Heart right ventricle (tissue), 16 donors: ENCODE data around the gene TMEM53. TPM values are rescaled to one million over a fixed set of nuclear protein-coding genes. Genes with fewer than 3 reads are reported as not detected.

ENCODE experiments used
- ATAC-seq, 8 donors: fragments of 200-7000 bp; cut with Tn5 transposase; one replicate each; pipeline ENCODE4 v1.9.1; 2020; ENCODE audit warnings: mild to moderate bottlenecking in 8 of 8, moderate library complexity in 8 of 8, moderate number of reproducible peaks in 1 of 8
- DNase-seq, 2 donors: peaks; one replicate each; pipeline ENCODE4 v3.0.0-alpha.2; 2020
- H3K27ac ChIP-seq, 10 donors: fragments of 200-600 bp; sonication (generic) in 2 of 10; one replicate each; pipeline versions ENCODE4 v1.5.0 to v1.8.0; 2020 to 2022; ENCODE audit warnings: mild to moderate bottlenecking in 3 of 10
- H3K27me3 ChIP-seq, 7 donors: fragments of 200-600 bp; one replicate each; pipeline ENCODE4 v1.8.0; 2021 to 2022; ENCODE audit warnings: mild to moderate bottlenecking in 2 of 7
- H3K36me3 ChIP-seq, 9 donors: fragments of 200-600 bp; sonication (generic) in 1 of 9; one replicate each; pipeline versions ENCODE4 v1.5.0 to v1.8.0; 2020 to 2022; ENCODE audit warnings: mild to moderate bottlenecking in 2 of 9
- H3K4me1 ChIP-seq, 9 donors: fragments of 200-600 bp; sonication (generic) in 1 of 9; one replicate each; pipeline versions ENCODE4 v1.5.0 to v1.8.0; 2020 to 2022; ENCODE audit warnings: mild to moderate bottlenecking in 4 of 9
- H3K4me3 ChIP-seq, 10 donors: fragments of 200-600 bp; sonication (generic) in 2 of 10; one replicate each; pipeline versions ENCODE4 v1.5.0 to v1.8.0; 2020 to 2022; ENCODE audit warnings: mild to moderate bottlenecking in 7 of 10, moderate library complexity in 2 of 10
- H3K9me3 ChIP-seq, 11 donors: fragments of 200-600 bp in 10 of 11; sonication (generic) in 2 of 11; one replicate each; pipeline versions ENCODE4 v1.5.0 to v1.8.0; 2013 to 2022; ENCODE audit warnings: mild to moderate bottlenecking in 2 of 11, control low read depth in 1 of 11, moderate library complexity in 1 of 11
- WGBS, 2 donors: extraction: QIAGEN DNeasy Blood & Tissue Kit; methylation state at CpG; one replicate each; pipeline ENCODE4 v1.1.7; 2013; ENCODE audit warnings: inconsistent platforms in 1 of 2; 5-methylcytosine and 5-hydroxymethylcytosine counted together
- intact Hi-C, 10 donors: fragments of 100-400 bp; cut with DNase I; formaldehyde crosslinking; loops; one replicate each; pipeline versions ENCODE4 v1.11.1 to v1.14.2; 2022
- polyA plus RNA-seq, 2 donors: library from polyadenylated mRNA; stranded (reverse); fragments of 200-250 nt; gene quantifications; one replicate each; pipeline ENCODE4 v1.2.3, GENCODE V29; 2013
- total RNA-seq, 10 donors: library from RNA; stranded (reverse); fragmentation: NEBNext Ultra II Directional in 3 of 10; extraction: Animal tissue kit (Norgen Biotek cat#: 25700) in 3 of 10; gene quantifications; one replicate each; pipeline versions ENCODE4 v1.2.1 to v1.2.4, GENCODE V29; 2021 to 2023
- TF ChIP-seq, protein P1 (sequence below), 9 donors: fragments of 200-600 bp; sonication (generic) in 2 of 9; IDR thresholded peaks; one replicate each; pipeline versions ENCODE4 v1.5.0 to v1.8.0; 2021 to 2022; ENCODE audit warnings: antibody characterized with exemption in 9 of 9, mild to moderate bottlenecking in 5 of 9, moderate library complexity in 1 of 9
- donor health status: Arrhythmogenic right ventricular cardiomyopathy.
- donor health status: ischemic (EF 13 %, LVEDD 7.1; RV severe dilation, severe dysfunction).
- donor health status: healthy with polysubstance abuse.
- donor health status: DM: no; HTN: yes; CAD: no.
- donor health status: DM: no; HTN: no; CAD: no.
- donor health status: ischemic (EF 25% LVEDD 6.9; RV normal size, moderate dysfunction).
- donor health status: ischemic (EF 25% LVEDD 5.7; RV mildly dilated, moderate dysfunction).
- donor health status: healthy.
- donor health status: DM: yes; HTN: yes; CAD: no.
- donor health status: Ischemic cardiomyopathy.
- donor health status: ischemic (EF 35%, LVEDD 5.7; RV mildly dilated, moderate dysfunction).
- donor health status: nonischemic (EF 11% LVEDD 7.7; RV severe dilation, severe dysfunction).
- donor health status: DM: yes; HTN: yes; CAD: no.
- donor health status: PGD.
- donor health status: ischemic (EF 29% LVEDD 5.4; RV normal size, mild dysfunction).
- donor health status: nonischemic (EF 23%, LVEDD 6.1; RV moderate dilation, normal function).

TMEM53 gene
- total and polyA plus RNA-seq, 12 donors = 6.6 to 21.0 (median 12.2) TPM

DNA sequence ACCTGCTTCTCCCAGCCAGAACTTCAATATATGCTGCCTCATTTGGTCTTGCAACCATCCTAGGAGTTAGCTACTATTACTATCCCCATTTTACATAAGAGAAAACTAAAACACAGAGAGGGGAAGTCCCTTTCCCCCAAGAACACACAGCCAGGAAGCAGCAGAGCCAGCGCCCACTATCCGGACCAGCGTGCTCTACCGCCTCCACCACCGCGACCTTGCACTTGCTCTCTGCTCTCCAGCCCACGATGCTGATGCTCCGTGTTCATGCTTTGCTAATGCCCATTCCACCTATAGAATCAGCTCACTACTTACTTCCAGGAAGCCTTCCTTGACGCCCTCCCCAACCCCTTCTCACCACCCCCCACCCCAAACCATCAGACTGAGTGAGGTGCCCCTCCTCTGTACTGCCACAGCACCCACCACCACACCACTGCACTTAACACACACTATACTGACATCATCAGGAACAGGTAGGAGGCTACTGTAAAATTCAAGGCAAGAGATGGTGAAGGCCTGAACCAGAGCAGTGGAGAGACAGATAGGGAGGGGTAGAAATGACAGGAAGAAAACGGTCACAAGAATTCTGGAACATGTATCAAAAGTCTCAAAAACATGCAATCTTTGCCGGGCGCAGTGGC is 9.4 kb downstream of the TMEM53 start:
- H3K4me1 ChIP-seq = peaks cover 0 to 9% (median 2%) of the 10 kb centered on the region in 9 donors
- 78 to 85% methylated on average over 12 of the region's 12 CpGs for WGBS, 2 donors
- DNase-seq (no peak), ATAC-seq (no peak)
- H3K27ac ChIP-seq = no peak overlapping the region
- peaks cover 0 to 6% (median 0%) of the 10 kb centered on the region in 9 donors for H3K36me3 ChIP-seq
- H3K9me3 ChIP-seq = no peaks in the 10 kb centered on the region
- intact Hi-C loops = no loop called here
- TF ChIP-seq, protein P1, sequence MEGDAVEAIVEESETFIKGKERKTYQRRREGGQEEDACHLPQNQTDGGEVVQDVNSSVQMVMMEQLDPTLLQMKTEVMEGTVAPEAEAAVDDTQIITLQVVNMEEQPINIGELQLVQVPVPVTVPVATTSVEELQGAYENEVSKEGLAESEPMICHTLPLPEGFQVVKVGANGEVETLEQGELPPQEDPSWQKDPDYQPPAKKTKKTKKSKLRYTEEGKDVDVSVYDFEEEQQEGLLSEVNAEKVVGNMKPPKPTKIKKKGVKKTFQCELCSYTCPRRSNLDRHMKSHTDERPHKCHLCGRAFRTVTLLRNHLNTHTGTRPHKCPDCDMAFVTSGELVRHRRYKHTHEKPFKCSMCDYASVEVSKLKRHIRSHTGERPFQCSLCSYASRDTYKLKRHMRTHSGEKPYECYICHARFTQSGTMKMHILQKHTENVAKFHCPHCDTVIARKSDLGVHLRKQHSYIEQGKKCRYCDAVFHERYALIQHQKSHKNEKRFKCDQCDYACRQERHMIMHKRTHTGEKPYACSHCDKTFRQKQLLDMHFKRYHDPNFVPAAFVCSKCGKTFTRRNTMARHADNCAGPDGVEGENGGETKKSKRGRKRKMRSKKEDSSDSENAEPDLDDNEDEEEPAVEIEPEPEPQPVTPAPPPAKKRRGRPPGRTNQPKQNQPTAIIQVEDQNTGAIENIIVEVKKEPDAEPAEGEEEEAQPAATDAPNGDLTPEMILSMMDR (IDR thresholded peaks at IDR 0.05) = no peak
- H3K4me3 ChIP-seq = no peak overlapping the region
- no peaks in the 10 kb centered on the region for H3K27me3 ChIP-seq

GRCh38 chr1:44663417-44663816 is 10.9 kb downstream of the TMEM53 start:
- Histone ChIP-seq H3K4me3 (no peak overlapping the region), H3K27me3 (no peaks in the 10 kb centered on the region), H3K4me1 (peaks cover 0 to 12% (median 5%) of the 10 kb centered on the region in 9 donors), H3K9me3 (no peaks in the 10 kb centered on the region), H3K36me3 (no peaks in the 10 kb centered on the region), H3K27ac (no peak overlapping the region)
- TF ChIP-seq, protein P1 (IDR thresholded peaks at IDR 0.05) = no peak
- WGBS, 2 donors = 93 to 95% methylated on average over 5 of the region's 5 CpGs
- intact Hi-C loops = no loop called here
- ATAC-seq (no peak), DNase-seq (no peak)

GRCh38 chr1:44662683-44663030 is 11.6 kb downstream of the TMEM53 start:
- H3K4me1 ChIP-seq = peaks cover 0 to 12% (median 5%) of the 10 kb centered on the region in 9 donors
- ATAC-seq (no peak), DNase-seq (no peak)
- WGBS, 2 donors = 82 to 83% methylated on average over 5 of the region's 5 CpGs
- intact Hi-C loops = no loop called here
- no peaks in the 10 kb centered on the region for H3K36me3 ChIP-seq
- H3K9me3 ChIP-seq = no peaks in the 10 kb centered on the region
- H3K4me3 ChIP-seq = no peak overlapping the region
- TF ChIP-seq, protein P1 (IDR thresholded peaks at IDR 0.05) = no peak
- H3K27me3 ChIP-seq = no peaks in the 10 kb centered on the region
- no peak overlapping the region for H3K27ac ChIP-seq

DNA sequence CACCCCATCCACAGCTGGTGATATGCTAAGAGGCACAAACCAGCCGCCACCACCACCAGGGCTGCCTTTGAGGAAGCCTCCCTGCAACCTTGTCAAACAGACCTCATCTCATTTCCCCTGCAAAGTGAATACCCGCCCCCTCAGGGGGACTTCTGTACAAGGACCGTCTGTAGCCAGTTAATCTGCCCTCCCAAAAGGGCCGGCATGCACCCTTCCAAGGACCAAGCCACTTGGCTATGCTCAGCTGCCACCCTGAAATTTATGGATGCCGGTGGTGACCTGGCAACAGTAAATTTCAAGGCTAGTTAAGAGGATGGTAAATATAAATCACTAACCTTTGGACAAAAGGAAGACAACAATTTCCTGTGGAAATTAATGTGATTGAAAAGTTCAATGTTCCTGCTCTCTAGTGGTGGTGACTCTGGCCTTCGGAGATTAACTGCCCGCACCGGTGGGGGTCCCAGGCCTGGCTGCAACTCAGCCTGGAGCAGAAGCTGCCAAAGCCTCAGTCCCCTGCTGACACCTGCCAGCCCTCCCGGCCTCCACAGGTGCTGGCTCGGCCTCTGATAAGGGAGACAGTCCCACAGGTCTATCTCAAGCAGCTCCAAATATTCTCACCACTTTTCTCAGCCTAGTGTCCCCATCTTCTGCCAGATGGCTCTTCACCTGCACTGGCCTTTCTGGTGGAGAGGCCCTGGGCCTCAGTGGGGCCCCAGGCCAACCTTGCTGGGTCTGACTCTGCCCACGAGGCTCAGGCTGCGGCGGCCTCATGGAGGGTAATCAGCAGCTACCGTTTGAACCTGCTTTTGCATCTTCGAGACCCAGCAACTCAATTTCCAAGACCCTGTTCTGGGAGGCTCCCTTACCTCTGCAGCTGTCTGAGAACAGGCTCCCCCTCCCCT is 12.2 kb downstream of the TMEM53 start:
- no peaks in the 10 kb centered on the region for H3K27me3 ChIP-seq
- TF ChIP-seq, protein P1 (IDR thresholded peaks at IDR 0.05) = no peak
- peaks cover 0 to 12% (median 5%) of the 10 kb centered on the region in 9 donors for H3K4me1 ChIP-seq
- H3K9me3 ChIP-seq = no peaks in the 10 kb centered on the region
- DNase-seq (no peak), ATAC-seq (peak in 1 of 8 donors; percentile 9)
- 77 to 78% methylated on average over 15 of the region's 15 CpGs for WGBS, 2 donors
- H3K27ac ChIP-seq = no peak overlapping the region
- H3K36me3 ChIP-seq = no peaks in the 10 kb centered on the region
- intact Hi-C loops = no loop called here
- H3K4me3 ChIP-seq = no peak overlapping the region
